Lower leg skin (tissue), 4 donors: ENCODE data around the gene MPPE1. TPM values are rescaled to one million over a fixed set of nuclear protein-coding genes. Genes with fewer than 3 reads are reported as not detected.
A peak's percentile ranks its signal among the peaks of the same experiment; 100 is the strongest.

Source experiments
- DNase-seq, 2 donors: peaks; one replicate each; pipeline ENCODE4 v3.0.0-alpha.2; 2019; ENCODE audit warnings: low spot score in 2 of 2
- H3K4me3 ChIP-seq: fragments of 200-600 bp; sonication (generic); 2 replicates; pipeline ENCODE4 v1.5.1; 2017; ENCODE audit warnings: mild to moderate bottlenecking, low read depth; ENCODE audit not compliant: poor library complexity, severe bottlenecking
- CTCF ChIP-seq, 3 donors: fragments of 450-650 bp; IDR thresholded peaks; one replicate each; pipeline ENCODE4 v1.5.1; 2016; ENCODE audit warnings: antibody characterized with exemption in 3 of 3, mild to moderate bottlenecking in 3 of 3, moderate library complexity in 2 of 3
- POLR2A ChIP-seq, 2 donors: fragments of 450-650 bp; IDR thresholded peaks; one replicate each; pipeline ENCODE4 v1.6.1; 2016 to 2017; ENCODE audit warnings: antibody characterized with exemption in 2 of 2, mild to moderate bottlenecking in 1 of 2, moderate library complexity in 1 of 2
- WGBS, 2 donors: methylation state at CpG; one replicate each; pipeline ENCODE4 v1.1.5; 2018; 5-methylcytosine and 5-hydroxymethylcytosine counted together
- intact Hi-C: fragments of 100-400 bp; cut with DNase I; formaldehyde crosslinking; loops from one replicate; pipeline ENCODE4 v1.15.0; 2023; ENCODE audit warnings: low total_unique reads
- total RNA-seq, 4 donors: library from RNA; depleted of rRNA; stranded (reverse); fragments of >200 nt; gene quantifications; one replicate each; pipeline ENCODE4 v1.1.0, GENCODE V29; 2016

The MPPE1 gene
- 10 to 100 TPM; 30.2 to 62.2 (median 44.5) TPM for total RNA-seq

- intact Hi-C loops, result no loop called here
- peak; percentile 81 to 97 for DNase-seq
- peak in 1 of 2 donors; percentile 90 for TF ChIP-seq POLR2A (IDR thresholded peaks at IDR 0.05)
- TF ChIP-seq CTCF (IDR thresholded peaks at IDR 0.05), result no peak
- 0% methylated on average over 19 to 47 of the region's 106 CpGs for WGBS, 2 donors
- H3K4me3 ChIP-seq, result peak within 1 kb of the TSS; percentile 92
Measured at GRCh38 chr18:11908182-11909060, at the start of gene MPPE1. Gene MPPE1 (minus strand): TSS chr18:11908317. CDS start chr18:11897264, 11,053 bp downstream.

- TF ChIP-seq POLR2A (IDR thresholded peaks at IDR 0.05), result no peak
- TF ChIP-seq CTCF (IDR thresholded peaks at IDR 0.05), result no peak
- DNase-seq, result no peak
- WGBS, 2 donors, result 79 to 91% methylated on average over 2 of the region's 2 CpGs
- no peak overlapping the region for H3K4me3 ChIP-seq
- intact Hi-C loops, result no loop called here
Measured at GRCh38 chr18:11957636-11958035, 49.5 kb upstream of the MPPE1 start.

GRCh38 chr18:11956371-11957308 lies 48.5 kb upstream of the MPPE1 start:
- no peak overlapping the region for H3K4me3 ChIP-seq
- no peak for DNase-seq
- intact Hi-C loops, result no loop called here
- WGBS, 2 donors, result 95 to 96% methylated on average over 10 of the region's 10 CpGs
- TF ChIP-seq POLR2A (IDR thresholded peaks at IDR 0.05) (no peak), CTCF (IDR thresholded peaks at IDR 0.05) (no peak)

- no peak overlapping the region for H3K4me3 ChIP-seq
- intact Hi-C loops, result no loop called here
Measured at GRCh38 chr18:11955239-11956029, 47.3 kb upstream of the MPPE1 start.

More at GRCh38 chr18:11955239-11956029, 47.3 kb upstream of the MPPE1 start:
- WGBS, 2 donors, result 37 to 44% methylated on average over 8 of the region's 8 CpGs
- DNase-seq, result peak in 1 of 2 donors; percentile 89
- TF ChIP-seq CTCF (IDR thresholded peaks at IDR 0.05) (no peak), POLR2A (IDR thresholded peaks at IDR 0.05) (no peak)
